GM18505 (cell line): ENCODE results near the gene ALDH5A1.

Experiments used
- ATAC-seq: cut with Tn5 transposase; IDR thresholded peaks from one replicate; pipeline ENCODE4 v1.9.1; 2021; ENCODE audit not compliant: unreplicated experiment
- POLR2A ChIP-seq: IDR thresholded peaks from 4 replicates; pipeline ENCODE4 v1.6.1; 2011; ENCODE audit warnings: borderline replicate concordance; ENCODE audit not compliant: insufficient read depth, insufficient read length; ENCODE audit errors: extremely low read depth

ALDH5A1 gene

DNA sequence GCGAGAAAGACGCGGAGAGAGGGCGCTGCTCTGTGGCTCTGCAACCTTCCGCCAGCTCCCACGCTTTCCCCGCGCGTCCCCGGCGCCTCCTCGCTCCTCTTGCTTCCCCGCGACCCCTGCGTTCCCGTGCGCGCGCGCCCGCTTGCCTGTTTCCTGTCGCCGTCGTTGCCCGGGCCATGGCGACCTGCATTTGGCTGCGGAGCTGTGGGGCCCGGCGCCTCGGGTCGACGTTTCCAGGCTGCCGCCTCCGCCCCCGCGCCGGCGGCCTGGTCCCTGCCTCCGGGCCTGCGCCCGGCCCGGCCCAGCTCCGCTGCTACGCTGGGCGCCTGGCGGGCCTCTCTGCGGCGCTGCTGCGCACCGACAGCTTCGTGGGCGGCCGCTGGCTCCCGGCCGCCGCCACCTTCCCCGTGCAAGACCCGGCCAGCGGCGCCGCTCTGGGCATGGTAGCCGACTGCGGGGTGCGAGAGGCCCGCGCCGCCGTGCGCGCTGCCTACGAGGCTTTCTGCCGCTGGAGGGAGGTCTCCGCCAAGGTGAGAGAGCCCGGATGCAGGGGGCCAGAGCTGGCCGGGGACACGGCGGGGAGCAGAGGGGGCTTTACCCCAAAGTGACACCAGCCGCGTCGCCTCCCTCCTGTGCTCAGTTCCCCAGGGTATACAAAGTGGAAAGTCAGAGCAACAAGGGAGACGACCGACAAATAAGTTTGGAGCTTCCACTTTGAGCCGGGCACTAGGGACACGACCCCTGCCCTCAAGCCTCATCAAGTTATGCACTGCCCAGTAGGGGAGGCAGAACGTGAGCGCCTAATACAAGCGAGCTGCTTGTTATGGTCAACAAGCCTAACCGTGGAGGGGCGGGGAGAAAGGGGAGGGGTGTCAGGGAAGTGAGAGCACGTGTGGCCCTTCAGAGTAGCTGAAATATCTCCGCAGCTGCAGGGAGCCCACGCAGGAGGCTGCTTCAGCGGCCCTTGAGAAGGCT is at the start of gene ALDH5A1:
ALDH5A1 (plus strand) TSS at position 149 of the 975 bp plus-strand sequence; CDS start at position 177, 28 bp downstream.
- no peak for TF ChIP-seq POLR2A
- ATAC-seq, result peak; percentile 70

- no peak for TF ChIP-seq POLR2A
- ATAC-seq, result no peak
Measured at GRCh38 chr6:24445704-24446103, 49.1 kb upstream of the ALDH5A1 start.

DNA sequence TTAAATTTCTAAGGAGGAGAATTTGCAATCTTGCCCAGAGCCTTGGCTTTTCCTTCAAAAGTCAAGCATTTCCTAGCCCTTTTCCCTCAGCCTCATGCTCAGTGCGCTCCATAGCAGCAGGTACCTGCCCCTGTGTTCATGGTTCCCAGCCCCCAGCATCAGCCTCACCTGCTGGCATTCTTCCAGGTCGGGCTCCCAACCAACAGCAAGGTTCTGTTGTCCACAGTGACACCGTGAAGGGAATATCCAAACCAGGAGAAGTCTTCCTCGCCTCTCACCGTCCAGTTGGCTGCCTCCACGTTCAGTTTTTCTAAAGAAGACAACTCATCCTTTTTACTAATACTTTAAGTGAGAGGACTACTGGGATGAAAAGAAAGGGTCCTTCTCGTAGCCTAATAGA is 48.1 kb upstream of the ALDH5A1 start:
- TF ChIP-seq POLR2A, result no peak

GRCh38 chr6:24448396-24448795 is 46.4 kb upstream of the ALDH5A1 start:
- TF ChIP-seq POLR2A, result no peak
- ATAC-seq, result no peak

More for the DNA sequence above, 48.1 kb upstream of the ALDH5A1 start:
- ATAC-seq, result no peak

GRCh38 chr6:24448828-24449525 is 45.8 kb upstream of the ALDH5A1 start:
- ATAC-seq, result no peak
- TF ChIP-seq POLR2A, result no peak

DNA sequence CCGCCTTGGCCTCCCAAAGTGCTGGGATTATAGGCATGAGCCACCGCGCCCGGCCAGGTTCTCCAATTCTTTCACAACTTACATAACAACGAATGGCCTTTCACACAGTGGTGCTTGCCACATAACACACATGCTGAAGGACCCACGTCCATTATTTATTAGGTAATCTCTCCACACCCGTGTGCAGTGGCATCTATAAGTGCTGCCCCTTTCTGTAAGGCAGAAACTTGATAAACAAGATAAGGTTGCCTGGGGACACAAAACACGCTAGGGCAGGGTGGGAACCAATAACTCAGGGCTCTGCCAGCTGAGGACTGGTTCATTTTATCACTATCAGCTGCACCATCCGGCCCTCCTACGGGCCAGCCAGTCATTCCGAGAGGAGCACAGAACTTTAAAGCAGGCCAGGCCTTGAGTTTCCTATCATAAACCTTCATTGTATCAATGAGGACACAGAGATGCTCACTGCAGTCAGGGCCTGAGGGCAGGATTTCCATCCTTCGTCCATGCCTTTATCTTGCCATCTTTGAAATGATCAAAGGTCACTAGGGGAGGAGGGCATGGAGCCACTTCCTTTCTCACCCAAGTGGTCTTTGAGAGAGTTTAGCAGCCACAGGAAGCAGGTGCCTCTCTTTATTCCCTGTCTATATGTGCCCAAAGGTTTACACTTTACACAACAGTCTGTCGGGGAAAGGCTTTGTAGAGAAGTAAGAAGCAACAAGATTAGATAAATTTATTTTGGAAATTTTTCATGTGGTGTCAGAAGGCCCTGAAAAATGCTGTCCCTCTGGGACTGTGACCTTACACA is 43.0 kb upstream of the ALDH5A1 start:
- no peak for ATAC-seq
- TF ChIP-seq POLR2A, result no peak

DNA sequence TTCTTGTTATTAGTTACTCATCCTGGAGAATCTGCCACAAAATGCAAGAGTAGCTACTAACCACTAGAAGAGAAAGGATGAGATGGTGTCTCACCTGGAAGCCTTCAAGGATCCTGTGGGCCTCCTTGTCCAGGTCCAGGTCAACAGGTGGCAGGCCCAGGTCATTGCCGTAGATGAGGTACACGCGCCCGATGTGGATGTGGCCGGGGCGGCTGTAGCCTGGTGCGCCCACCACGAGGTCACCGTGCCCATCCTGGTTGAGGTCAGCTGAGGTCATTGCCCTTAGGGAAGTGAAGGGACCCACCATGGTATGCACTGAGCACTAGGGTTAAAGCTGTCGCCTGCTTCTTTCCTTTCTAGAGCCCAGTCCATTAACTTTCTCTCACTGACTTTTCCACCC is 40.8 kb upstream of the ALDH5A1 start:
- no peak for ATAC-seq
- TF ChIP-seq POLR2A, result no peak

DNA sequence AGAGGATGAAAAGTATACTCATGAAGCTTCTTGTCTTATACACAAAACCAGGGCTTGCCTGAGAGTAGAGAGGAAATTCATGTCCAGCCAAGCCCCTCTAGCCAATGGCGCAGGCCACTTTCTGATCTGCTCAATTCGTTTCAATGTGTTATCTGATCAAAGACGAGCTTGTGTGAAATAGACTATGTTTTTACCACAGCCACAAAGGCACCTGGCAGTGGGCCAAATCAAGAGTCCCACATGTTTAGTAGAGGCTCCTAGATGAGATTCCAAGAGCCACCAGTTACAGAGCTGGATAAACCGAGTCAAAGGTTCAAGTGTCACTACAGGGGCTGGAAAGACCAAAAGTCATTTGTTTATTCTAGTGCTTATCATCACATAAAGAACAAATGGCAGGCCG is 40.3 kb upstream of the ALDH5A1 start:
- no peak for ATAC-seq
- no peak for TF ChIP-seq POLR2A

DNA sequence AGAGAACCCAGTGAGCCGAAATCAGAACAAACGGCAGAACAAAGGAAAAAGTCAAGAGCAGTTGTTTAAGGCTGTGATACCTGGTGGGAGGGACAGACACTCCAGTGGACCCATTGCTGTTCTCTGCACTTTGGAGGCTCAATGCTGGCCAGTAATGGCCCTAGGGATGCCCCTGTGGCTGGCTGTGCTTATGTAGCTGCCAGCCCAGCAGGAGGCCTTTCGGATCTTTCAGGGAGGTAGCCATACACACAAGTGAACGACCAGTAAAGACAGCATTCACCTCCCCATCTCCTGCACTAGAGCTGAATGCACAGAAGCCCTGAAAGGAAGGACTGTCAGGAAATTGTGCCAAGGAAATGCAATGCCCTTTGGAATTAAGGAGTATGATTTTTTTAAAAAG is 39.7 kb upstream of the ALDH5A1 start:
- TF ChIP-seq POLR2A, result no peak
- ATAC-seq, result no peak

GRCh38 chr6:24458134-24458533 is 36.6 kb upstream of the ALDH5A1 start:
- ATAC-seq, result no peak
- TF ChIP-seq POLR2A, result no peak

- TF ChIP-seq POLR2A, result no peak
- no peak for ATAC-seq
Measured at GRCh38 chr6:24458941-24459340, 35.8 kb upstream of the ALDH5A1 start.

- no peak for TF ChIP-seq POLR2A
- ATAC-seq, result no peak
Measured at GRCh38 chr6:24460966-24461365, 33.8 kb upstream of the ALDH5A1 start.
